ENCODE data around the gene HDAC9.

Gene HDAC9

GRCh38 chr7:18648849-18649758 is 153.6 kb downstream of the HDAC9 start:
- in situ Hi-C loops (cut with MboI; ENCODE audit: low sequenced_read_pairs): no loop called here

GRCh38 chr7:18653381-18654155 is 158.0 kb downstream of the HDAC9 start:
- in situ Hi-C loops (cut with MboI; ENCODE audit: low sequenced_read_pairs): no loop called here

- in situ Hi-C loops (cut with MboI; ENCODE audit: low sequenced_read_pairs): no loop called here
Measured at GRCh38 chr7:18654709-18655108, 159.2 kb downstream of the HDAC9 start.

- in situ Hi-C loops (cut with MboI; ENCODE audit: low sequenced_read_pairs): no loop called here
Measured at GRCh38 chr7:18655506-18655905, 160.0 kb downstream of the HDAC9 start.

GRCh38 chr7:18655912-18656311 is 160.4 kb downstream of the HDAC9 start:
- in situ Hi-C loops (cut with MboI; ENCODE audit: low sequenced_read_pairs): no loop called here

GRCh38 chr7:18656362-18656761 is 160.8 kb downstream of the HDAC9 start:
- in situ Hi-C loops (cut with MboI; ENCODE audit: low sequenced_read_pairs): no loop called here

GRCh38 chr7:18659746-18660145 is 164.2 kb downstream of the HDAC9 start:
- in situ Hi-C loops (cut with MboI; ENCODE audit: low sequenced_read_pairs): no loop called here

GRCh38 chr7:18663321-18663720 is 167.8 kb downstream of the HDAC9 start:
- in situ Hi-C loops (cut with MboI; ENCODE audit: low sequenced_read_pairs): no loop called here

GRCh38 chr7:18666107-18666728 is 170.7 kb downstream of the HDAC9 start:
- in situ Hi-C loops (cut with MboI; ENCODE audit: low sequenced_read_pairs): no loop called here

- in situ Hi-C loops (cut with MboI; ENCODE audit: low sequenced_read_pairs): no loop called here
Measured at GRCh38 chr7:18667466-18667865, 171.9 kb downstream of the HDAC9 start.

GRCh38 chr7:18671176-18671575 is 175.6 kb downstream of the HDAC9 start:
- in situ Hi-C loops (cut with MboI; ENCODE audit: low sequenced_read_pairs): no loop called here

- in situ Hi-C loops (cut with MboI; ENCODE audit: low sequenced_read_pairs): no loop called here
Measured at GRCh38 chr7:18675579-18675978, 180.0 kb downstream of the HDAC9 start.

- in situ Hi-C loops (cut with MboI; ENCODE audit: low sequenced_read_pairs): no loop called here
Measured at GRCh38 chr7:18679261-18679660, 183.7 kb downstream of the HDAC9 start.

- in situ Hi-C loops (cut with MboI; ENCODE audit: low sequenced_read_pairs): no loop called here
Measured at GRCh38 chr7:18680576-18680975, 185.0 kb downstream of the HDAC9 start.

GRCh38 chr7:18684916-18685315 is 189.4 kb downstream of the HDAC9 start:
- in situ Hi-C loops (cut with MboI; ENCODE audit: low sequenced_read_pairs): no loop called here

GRCh38 chr7:18685971-18686370 is 190.4 kb downstream of the HDAC9 start:
- in situ Hi-C loops (cut with MboI; ENCODE audit: low sequenced_read_pairs): no loop called here

GRCh38 chr7:18689551-18689950 is 194.0 kb downstream of the HDAC9 start:
- in situ Hi-C loops (cut with MboI; ENCODE audit: low sequenced_read_pairs): no loop called here

- in situ Hi-C loops (cut with MboI; ENCODE audit: low sequenced_read_pairs): no loop called here
Measured at GRCh38 chr7:18693406-18693805, 197.9 kb downstream of the HDAC9 start.

GRCh38 chr7:18693816-18694215 is 198.3 kb downstream of the HDAC9 start:
- in situ Hi-C loops (cut with MboI; ENCODE audit: low sequenced_read_pairs): no loop called here

GRCh38 chr7:18694484-18694883 is 198.9 kb downstream of the HDAC9 start:
- in situ Hi-C loops (cut with MboI; ENCODE audit: low sequenced_read_pairs): no loop called here

GRCh38 chr7:18694911-18695310 is 199.4 kb downstream of the HDAC9 start:
- in situ Hi-C loops (cut with MboI; ENCODE audit: low sequenced_read_pairs): no loop called here
